GM18511 (cell line): ENCODE results near the gene SLC10A7.
"Not testable (repeated sequence)": the region's sequence is repeated elsewhere in the genome, so short reads cannot be mapped to it uniquely, and the experiment has no call there.

Experiments used
- ATAC-seq: cut with Tn5 transposase; IDR thresholded peaks from one replicate; pipeline ENCODE4 v1.9.1; 2021; ENCODE audit warnings: mild to moderate bottlenecking, moderate library complexity; ENCODE audit not compliant: unreplicated experiment

The SLC10A7 gene

GRCh38 chr4:146368209-146368608 is 153.5 kb downstream of the SLC10A7 start:
- ATAC-seq, result no peak

- ATAC-seq, result no peak
Observed at GRCh38 chr4:146367347-146367746, 154.4 kb downstream of the SLC10A7 start.

GRCh38 chr4:146359771-146360170 is 162.0 kb downstream of the SLC10A7 start:
- no peak for ATAC-seq

- ATAC-seq, result not testable (repeated sequence)
Observed at GRCh38 chr4:146350114-146350513, 171.6 kb downstream of the SLC10A7 start.

- ATAC-seq, result no peak
Observed at GRCh38 chr4:146349306-146349705, 172.4 kb downstream of the SLC10A7 start.

GRCh38 chr4:146347822-146348221 is 173.9 kb downstream of the SLC10A7 start:
- no peak for ATAC-seq

- no peak for ATAC-seq
Observed at GRCh38 chr4:146346276-146346675, 175.5 kb downstream of the SLC10A7 start.

- no peak for ATAC-seq
Observed at GRCh38 chr4:146343776-146344175, 178.0 kb downstream of the SLC10A7 start.

GRCh38 chr4:146343199-146343598 is 178.5 kb downstream of the SLC10A7 start:
- peak; percentile 88 for ATAC-seq

- no peak for ATAC-seq
Observed at GRCh38 chr4:146342600-146343192, 179.0 kb downstream of the SLC10A7 start.

GRCh38 chr4:146340798-146341197 is 180.9 kb downstream of the SLC10A7 start:
- ATAC-seq, result no peak

- ATAC-seq, result no peak
Observed at GRCh38 chr4:146338512-146338911, 183.2 kb downstream of the SLC10A7 start.

GRCh38 chr4:146336410-146336807 is 185.3 kb downstream of the SLC10A7 start:
- no peak for ATAC-seq

GRCh38 chr4:146335763-146336409 is 185.9 kb downstream of the SLC10A7 start:
- no peak for ATAC-seq

GRCh38 chr4:146334862-146335449 is 186.8 kb downstream of the SLC10A7 start:
- no peak for ATAC-seq

GRCh38 chr4:146333895-146334262 is 187.9 kb downstream of the SLC10A7 start:
- ATAC-seq, result no peak

- peak; percentile 88 for ATAC-seq
Observed at GRCh38 chr4:146333187-146333894, 188.4 kb downstream of the SLC10A7 start.

- no peak for ATAC-seq
Observed at GRCh38 chr4:146330392-146330791, 191.3 kb downstream of the SLC10A7 start.

GRCh38 chr4:146329050-146329716 is 192.6 kb downstream of the SLC10A7 start:
- ATAC-seq, result no peak

- ATAC-seq, result no peak
Observed at GRCh38 chr4:146327859-146328650, 193.7 kb downstream of the SLC10A7 start.
